HG03460 (cell line): ENCODE results near the gene ANKH.
A peak's percentile ranks its signal among the peaks of the same experiment; 100 is the strongest.
"Not testable (repeated sequence)": the region's sequence is repeated elsewhere in the genome, so short reads cannot be mapped to it uniquely, and the experiment has no call there.

Source experiments
- ATAC-seq: cut with Tn5 transposase; IDR thresholded peaks from one replicate; pipeline ENCODE4 v1.9.1; 2021; ENCODE audit not compliant: unreplicated experiment

The ANKH gene

DNA sequence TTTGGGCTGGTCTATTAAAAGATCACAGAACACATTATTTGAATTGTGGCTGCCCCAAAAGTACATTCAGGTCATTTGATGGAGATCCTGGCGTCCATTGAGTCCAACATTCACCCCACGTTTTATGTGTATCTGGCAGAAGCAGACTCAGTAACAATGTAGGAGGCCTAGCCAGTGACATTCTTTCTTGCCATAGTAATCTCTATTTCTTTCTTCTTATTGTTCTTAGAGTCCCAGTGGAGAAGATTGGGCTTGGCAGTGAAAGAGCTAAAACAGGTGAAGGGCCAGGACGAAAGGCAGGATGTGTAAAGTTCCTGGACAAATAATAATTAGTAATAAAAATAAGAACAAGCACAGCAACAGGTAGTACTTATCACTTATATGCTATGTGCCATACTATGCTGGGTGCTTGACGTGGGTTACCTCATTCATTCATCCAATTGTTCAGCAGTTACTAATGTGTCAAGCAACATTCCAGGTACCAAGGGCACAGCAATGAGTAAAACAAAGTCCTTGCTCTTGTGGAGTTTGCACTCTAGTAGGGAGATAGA lies 12.6 kb upstream of the ANKH start:
- ATAC-seq, result no peak

DNA sequence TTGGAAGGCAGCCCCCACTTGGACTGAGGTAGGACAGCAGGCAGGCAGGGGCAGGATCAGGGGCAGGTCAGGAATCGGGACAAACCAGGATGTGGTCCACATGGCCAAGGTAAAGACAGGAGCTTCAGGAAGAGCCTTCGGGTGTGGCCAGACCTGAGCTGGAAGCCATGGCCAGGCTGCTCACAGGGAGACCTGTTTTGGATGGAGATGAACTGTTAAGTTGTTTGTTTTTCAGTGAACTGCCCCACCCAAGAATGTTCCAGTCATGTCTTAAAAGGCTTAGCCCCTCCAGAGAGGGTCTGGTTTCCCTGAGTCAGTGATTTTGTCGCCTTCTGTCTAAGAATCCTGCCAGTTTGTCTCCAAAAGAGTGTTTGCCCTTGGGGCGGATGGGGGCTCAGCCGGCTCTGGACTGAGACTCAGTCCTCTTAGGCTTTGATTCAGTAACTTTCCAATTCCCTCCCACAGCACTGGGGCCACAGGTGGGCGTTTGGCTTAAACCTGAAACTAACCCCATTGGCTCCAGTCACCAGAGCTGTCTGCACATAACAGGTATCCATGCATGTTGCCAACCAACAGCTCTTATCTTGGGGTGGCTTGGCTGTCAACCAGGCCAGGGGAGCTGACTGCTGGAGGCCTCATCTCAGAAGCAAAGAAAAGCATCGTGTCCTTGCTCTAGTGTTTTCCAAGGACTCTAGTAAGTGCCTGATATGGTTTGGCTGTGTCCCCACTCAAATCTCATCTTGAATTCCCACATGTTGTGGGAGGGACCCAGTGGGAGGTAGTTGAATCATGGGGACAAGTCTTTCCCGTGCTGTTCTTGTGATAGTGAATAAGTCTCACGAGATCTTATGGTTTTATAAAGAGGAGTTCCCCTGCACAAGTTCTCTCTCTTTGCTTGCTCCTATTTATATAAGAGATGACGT lies 11.3 kb upstream of the ANKH start:
- no peak for ATAC-seq

GRCh38 chr5:14881826-14882225 lies 10.2 kb upstream of the ANKH start:
- no peak for ATAC-seq

DNA sequence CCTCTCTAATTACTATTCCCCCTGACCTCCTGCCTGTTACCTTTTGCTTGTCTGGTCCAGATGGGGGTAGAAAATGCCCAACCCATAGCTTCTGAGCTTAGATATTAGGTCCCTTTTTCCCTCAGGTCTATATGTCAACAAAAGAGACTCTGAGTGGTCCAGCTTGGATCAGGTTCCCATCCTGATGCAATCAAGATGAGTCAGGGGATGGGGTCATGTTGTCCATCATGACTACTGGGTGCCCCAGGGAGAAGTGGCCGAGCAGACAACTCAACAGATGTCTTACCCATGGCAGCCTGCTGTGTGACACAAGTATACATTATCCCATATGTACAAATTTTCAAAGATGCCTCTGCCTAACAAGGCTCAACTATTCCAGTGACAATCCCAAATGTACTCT lies 9.1 kb upstream of the ANKH start:
- no peak for ATAC-seq

- ATAC-seq, result no peak
Measured at GRCh38 chr5:14879937-14880589, 8.5 kb upstream of the ANKH start.

GRCh38 chr5:14879393-14879792 lies 7.8 kb upstream of the ANKH start:
- no peak for ATAC-seq

DNA sequence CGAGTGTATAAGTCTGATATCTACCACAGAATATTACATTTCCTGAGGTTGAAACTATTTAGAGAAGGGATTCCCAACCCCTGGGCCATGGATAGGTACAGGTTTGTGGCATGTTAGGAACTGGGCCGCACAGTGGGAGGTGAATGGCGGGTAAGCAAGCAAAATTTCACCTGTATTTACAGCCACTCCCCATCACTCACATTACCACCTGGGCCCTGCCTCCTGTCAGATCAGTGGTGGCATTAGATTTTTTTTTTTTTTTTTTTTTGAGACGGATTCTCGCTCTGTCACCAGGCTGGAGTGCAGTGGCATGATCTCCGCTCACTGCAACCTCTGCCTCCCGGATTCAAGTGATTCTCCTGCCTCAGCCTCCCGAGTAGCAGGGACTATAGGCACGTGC lies 6.6 kb upstream of the ANKH start:
- ATAC-seq, result not testable (repeated sequence)

DNA sequence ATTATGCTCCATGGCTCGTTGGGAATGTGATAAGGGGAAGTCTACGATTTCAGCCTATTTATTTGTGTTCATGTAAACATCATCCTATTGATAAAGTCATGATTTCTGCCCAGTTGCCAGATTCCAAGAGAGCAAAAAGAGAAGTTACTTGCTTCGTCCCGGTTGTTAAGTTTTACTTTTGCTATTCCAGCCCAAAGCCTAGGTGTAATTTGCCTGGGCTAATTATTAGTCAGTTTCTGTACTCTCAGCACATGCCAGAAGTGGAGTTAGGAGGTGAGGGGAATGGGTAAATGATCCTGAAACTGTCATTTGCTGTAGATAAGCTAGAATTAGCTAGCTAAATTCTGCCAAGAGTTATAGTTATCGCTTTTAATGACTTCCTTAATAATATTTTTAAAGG lies 4.5 kb upstream of the ANKH start:
- no peak for ATAC-seq

- ATAC-seq, result no peak
Measured at GRCh38 chr5:14873790-14874189, 2.2 kb upstream of the ANKH start.

DNA sequence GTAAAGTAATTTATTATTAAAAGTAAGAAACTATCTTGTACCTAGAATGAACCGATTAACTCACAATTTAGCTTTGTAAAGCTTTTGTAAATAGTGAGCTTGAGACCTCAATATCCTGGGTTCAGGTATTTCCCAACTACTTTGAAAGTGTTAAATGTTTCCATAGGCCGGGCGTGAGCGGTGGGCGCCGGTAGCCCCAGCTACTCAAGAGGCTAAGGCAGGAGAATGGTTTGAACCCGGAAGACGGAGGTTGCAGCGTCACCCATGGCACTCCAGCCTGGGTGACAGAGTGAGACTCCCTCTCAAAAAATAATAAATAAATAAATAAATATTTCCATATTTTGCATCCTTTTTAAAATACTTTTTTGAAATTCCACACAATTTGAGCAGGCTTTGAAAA lies 1.5 kb upstream of the ANKH start:
- ATAC-seq, result no peak

DNA sequence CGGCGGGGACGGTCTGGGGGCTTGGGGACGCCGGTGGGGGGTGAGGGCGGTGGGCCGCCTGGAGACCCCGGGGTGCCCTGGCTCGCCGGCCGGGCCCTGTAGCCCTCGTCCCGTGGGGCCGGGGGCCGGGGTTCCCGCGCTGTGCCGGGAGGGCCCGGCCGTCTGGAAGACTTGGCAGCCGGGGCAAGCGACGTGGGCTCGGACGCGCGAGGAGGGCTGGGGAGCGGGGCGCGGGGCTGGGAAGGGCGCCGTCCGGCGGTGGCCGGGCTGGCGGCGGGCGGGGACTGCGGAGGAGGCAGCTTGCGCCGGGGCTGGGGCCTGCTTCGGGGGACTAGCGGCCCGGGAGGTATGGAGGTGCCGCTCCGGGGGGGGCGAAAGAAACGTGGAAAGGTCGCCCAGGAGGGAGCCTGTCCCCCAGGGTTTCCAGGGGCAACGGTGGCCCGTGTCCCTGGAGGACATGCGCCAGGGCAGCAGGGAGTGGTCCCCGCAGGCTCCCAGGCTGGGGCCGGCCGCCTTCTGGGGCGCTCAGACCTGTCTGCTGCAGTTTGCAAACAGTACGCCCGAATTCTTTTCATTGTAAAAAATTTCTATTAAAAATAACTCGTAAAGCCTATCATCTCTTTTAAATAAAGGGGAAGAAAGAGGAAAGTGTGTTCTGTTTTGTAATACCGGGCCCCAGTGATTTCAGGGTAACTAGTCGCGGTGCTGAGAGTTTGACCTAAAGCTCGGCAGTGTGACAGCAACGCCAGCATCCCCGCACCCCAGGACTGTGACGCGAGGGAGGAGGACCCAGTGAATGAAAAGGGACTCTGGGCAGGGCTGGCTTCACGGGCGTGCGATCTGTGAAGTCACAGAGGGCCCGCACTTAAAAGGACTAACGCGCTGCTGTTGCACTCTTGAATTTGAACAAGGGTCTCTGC lies 752 bp upstream of the ANKH start:
- ATAC-seq, result peak; percentile 37

GRCh38 chr5:14870337-14871213 lies 1.0 kb downstream of the ANKH start:
- no peak for ATAC-seq

DNA sequence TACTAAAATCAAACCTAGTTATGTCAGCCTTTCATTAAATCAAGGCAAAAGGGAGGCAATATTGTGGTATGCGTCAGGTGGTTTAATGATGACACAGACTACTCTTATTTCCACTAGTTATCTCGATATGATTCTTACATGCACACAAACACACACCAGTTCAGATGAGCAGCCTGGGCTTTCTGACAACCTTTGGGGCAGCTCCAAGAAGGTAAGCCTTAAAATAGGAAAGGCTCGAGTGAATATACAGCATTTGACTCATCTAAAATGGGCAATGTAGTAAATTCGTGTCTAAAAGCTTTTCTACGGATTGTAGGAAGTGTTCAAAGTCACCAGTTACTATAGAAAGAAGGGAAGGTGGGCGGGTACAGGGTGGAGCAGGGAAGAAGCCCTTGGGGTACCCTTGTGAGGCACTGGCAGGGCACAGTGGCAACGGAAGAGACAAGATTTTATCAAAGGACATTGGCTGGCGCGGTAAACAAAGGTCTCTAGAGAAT lies 1.9 kb downstream of the ANKH start:
- no peak for ATAC-seq

- ATAC-seq, result no peak
Measured at GRCh38 chr5:14869233-14869632, 2.3 kb downstream of the ANKH start.

DNA sequence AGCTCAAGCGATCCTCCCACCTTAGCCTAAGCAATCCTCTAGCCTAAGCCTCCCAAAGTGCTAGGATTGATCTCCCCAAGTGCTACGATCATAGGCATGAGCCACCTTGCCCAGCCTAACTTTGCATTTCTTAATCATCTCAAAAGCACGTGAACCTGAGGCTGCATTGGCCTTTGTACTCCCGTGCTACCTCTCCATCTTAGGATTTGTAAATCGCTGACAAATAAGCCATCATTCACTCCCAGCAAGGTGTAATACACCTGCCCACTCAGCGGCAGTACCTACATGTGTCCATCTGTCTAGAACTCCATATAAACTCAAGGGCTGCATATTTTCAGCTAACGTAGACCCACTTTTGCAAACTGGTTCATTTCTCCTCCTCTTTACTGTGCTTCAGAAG lies 2.8 kb downstream of the ANKH start:
- ATAC-seq, result no peak

DNA sequence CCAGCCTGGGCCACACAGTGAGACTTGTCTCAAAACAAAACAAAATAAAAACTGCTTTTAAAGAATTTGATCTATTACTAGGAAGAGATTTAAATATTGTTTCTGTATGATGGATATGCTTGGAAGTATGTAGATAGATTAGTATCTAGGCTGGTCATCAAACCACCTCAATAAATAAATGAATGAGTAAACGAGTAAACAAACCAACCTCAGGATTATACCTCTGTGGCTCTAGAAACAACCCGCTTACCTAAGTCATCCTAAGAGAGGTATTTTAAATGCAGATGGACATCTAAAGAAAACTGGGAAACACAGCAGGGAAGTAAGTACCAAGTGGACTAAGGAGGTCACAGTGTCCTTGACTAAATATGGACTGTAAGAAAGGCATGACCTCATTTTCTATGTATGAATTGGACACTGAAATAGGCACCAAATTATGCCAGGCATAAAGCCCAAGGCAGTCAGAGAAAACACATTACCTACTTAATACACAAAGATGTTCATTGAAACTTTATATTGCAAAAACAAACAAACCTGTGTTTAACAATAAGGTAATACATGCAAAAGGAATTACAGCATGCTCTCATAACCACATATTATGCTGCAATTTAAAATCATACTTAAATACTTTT lies 7.3 kb downstream of the ANKH start:
- no peak for ATAC-seq

- no peak for ATAC-seq
Measured at GRCh38 chr5:14863105-14863504, 8.5 kb downstream of the ANKH start.

- ATAC-seq, result no peak
Measured at GRCh38 chr5:14861123-14861765, 10.3 kb downstream of the ANKH start.

DNA sequence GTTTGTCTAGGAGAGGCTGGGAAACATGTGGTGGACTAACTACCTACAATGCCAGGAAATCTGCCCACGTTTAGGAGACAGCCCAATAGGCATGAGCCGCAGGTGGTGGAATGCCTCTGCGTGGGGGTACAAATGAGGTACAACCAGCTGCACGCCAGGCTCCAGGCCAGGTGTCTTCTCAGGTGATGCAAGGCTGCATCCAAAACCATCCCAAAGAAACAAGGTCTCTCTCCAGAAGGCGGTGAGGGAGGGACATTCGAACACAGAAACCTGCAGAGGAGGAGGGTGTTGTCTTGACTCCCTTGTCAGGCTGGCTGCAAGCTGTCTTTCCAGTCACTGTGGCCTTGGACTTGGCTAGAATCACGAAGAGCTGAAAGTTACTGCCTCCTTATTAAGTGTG lies 11.6 kb downstream of the ANKH start:
- ATAC-seq, result no peak
